Mesendoderm (in vitro differentiated cells): Measurements from ENCODE around the gene TASP1.

Experiments used
- DNase-seq: peaks from one replicate; pipeline ENCODE4 v3.0.0; 2013
- H2AK5ac ChIP-seq: 2 replicates; pipeline ENCODE4 v1.6.1; 2013; ENCODE audit warnings: low read length, inconsistent platforms
- H2BK120ac ChIP-seq: 2 replicates; pipeline ENCODE4 v1.6.1; 2013; ENCODE audit warnings: low read depth, mild to moderate bottlenecking, low read length, moderate library complexity, mixed read lengths
- H2BK15ac ChIP-seq: replicated peaks from 2 replicates; pipeline ENCODE4 v1.6.1; 2013; ENCODE audit warnings: low read depth, mild to moderate bottlenecking, moderate library complexity
- H2BK5ac ChIP-seq: 2 replicates; pipeline ENCODE4 v1.6.1; 2013; ENCODE audit warnings: low read length, inconsistent platforms
- H3K18ac ChIP-seq: 2 replicates; pipeline ENCODE4 v1.6.1; 2013; ENCODE audit warnings: mild to moderate bottlenecking, low read length, mixed read lengths
- H3K23ac ChIP-seq: one replicate; pipeline ENCODE4 v1.6.1; 2013; ENCODE audit warnings: low read length
- H3K27ac ChIP-seq: 2 replicates; pipeline ENCODE4 v1.5.1; 2013; ENCODE audit warnings: low read depth, mild to moderate bottlenecking, inconsistent platforms, low read length, moderate library complexity
- H3K27me3 ChIP-seq: 2 replicates; pipeline ENCODE4 v1.6.1; 2013; ENCODE audit warnings: low read length, control low read depth, mild to moderate bottlenecking, inconsistent platforms; ENCODE audit not compliant: insufficient read depth, poor library complexity
- H3K36me3 ChIP-seq: 2 replicates; pipeline ENCODE4 v1.6.1; 2013; ENCODE audit warnings: low read length, inconsistent platforms; ENCODE audit not compliant: control insufficient read depth, insufficient read depth
- H3K4ac ChIP-seq: one replicate; pipeline ENCODE4 v1.6.1; 2013; ENCODE audit warnings: low read depth, mild to moderate bottlenecking, low read length, moderate library complexity
- H3K4me1 ChIP-seq: 2 replicates; pipeline ENCODE4 v1.6.1; 2013; ENCODE audit warnings: low read depth, low read length, inconsistent platforms; ENCODE audit not compliant: control insufficient read depth
- H3K4me2 ChIP-seq: 2 replicates; pipeline ENCODE4 v1.6.1; 2013; ENCODE audit warnings: low read length
- H3K4me3 ChIP-seq: 2 replicates; pipeline ENCODE4 v1.5.1; 2013; ENCODE audit warnings: mild to moderate bottlenecking, low read length
- H3K56ac ChIP-seq: one replicate; pipeline ENCODE4 v1.6.1; 2013; ENCODE audit warnings: low read length
- H3K79me1 ChIP-seq: 2 replicates; pipeline ENCODE4 v1.6.1; 2013; ENCODE audit warnings: low read length, inconsistent platforms
- H3K79me2 ChIP-seq: 2 replicates; pipeline ENCODE4 v1.6.1; 2013; ENCODE audit warnings: mild to moderate bottlenecking, low read length; ENCODE audit not compliant: control insufficient read depth, insufficient read depth
- H3K9ac ChIP-seq: 2 replicates; pipeline ENCODE4 v1.6.1; 2013; ENCODE audit warnings: low read length, inconsistent platforms
- H4K5ac ChIP-seq: one replicate; pipeline ENCODE4 v1.6.1; 2013; ENCODE audit warnings: low read length
- H4K8ac ChIP-seq: one replicate; pipeline ENCODE4 v1.6.1; 2013; ENCODE audit warnings: low read depth, mild to moderate bottlenecking, control low read depth, low read length, moderate library complexity
- WGBS: extraction: QIAGEN DNeasy Blood & Tissue Kit; methylation state at CpG from one replicate; pipeline ENCODE4 v1.1.7; 2013; ENCODE audit warnings: low lambda C conversion rate, missing lambda C conversion rate; ENCODE audit not compliant: insufficient coverage; ENCODE audit errors: extremely low coverage; 5-methylcytosine and 5-hydroxymethylcytosine counted together

The TASP1 gene

DNA sequence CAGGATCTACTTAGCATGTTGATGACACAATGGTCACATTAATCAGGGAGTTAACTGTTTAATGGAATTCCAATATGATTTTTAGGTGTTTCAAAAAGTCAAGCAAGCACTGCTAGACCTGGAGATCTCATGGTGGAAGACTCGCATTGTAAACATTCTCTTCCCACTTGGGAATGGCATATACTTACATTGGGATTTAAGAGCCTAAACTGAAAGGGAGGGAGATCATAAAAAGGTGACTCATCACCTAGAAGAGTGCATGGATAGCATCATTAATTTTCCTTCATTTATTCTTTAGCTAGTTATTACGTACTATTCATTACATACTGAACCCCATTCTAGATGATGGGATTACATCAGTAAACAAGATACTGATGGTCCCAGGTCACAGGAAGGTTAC is 185.4 kb downstream of the TASP1 start:
- Histone ChIP-seq H3K9ac (no peak overlapping the region), H3K18ac (no peak overlapping the region), H4K8ac (no peak overlapping the region), H3K4me2 (no peak overlapping the region), H2BK15ac (no peak overlapping the region), H3K4me3 (no peak overlapping the region), H2AK5ac (no peak overlapping the region), H3K23ac (no peak overlapping the region), H2BK5ac (no peak overlapping the region), H4K5ac (no peak overlapping the region), H3K4me1 (peaks cover 4% of the 10 kb centered on the region), H3K79me1 (no peaks in the 10 kb centered on the region), H3K4ac (no peak overlapping the region), H3K56ac (no peak overlapping the region), H3K36me3 (no peaks in the 10 kb centered on the region), H3K27ac (no peak overlapping the region), H3K79me2 (no peaks in the 10 kb centered on the region), H3K27me3 (no peaks in the 10 kb centered on the region), H2BK120ac (no peak overlapping the region)
- WGBS: no CpG with 5 or more reads among the region's 2 CpGs
- no peak for DNase-seq

DNA sequence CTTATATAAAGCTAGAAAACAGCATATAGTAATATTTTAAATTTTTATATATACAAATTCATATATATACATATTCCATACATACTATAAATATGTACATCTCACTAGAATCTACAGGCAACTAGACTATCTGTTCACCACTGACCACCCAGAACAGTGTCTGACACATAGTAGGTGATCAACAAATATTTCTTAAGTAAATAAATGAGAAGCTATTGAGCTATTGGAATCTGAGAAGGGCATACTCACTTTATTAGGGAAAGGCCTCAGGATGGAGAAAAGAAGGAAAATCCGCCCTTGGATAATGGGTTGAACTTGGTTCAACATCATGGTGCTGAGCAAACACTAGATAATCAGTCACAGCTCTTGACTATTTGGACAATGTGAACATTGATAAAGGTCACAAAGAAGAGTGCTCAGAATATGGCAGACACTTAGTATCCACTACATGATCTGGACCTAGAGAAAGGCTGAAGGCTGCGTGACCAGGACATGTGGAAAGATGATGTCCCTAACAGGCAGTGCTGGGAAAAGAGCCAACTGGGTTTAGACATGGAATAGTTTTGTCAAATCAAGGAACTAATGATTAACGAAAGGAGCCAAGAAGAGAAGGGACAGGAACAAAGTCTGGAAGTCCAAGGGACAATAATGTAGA is 186.1 kb downstream of the TASP1 start:
- Histone ChIP-seq H4K5ac (no peak overlapping the region), H2BK120ac (no peak overlapping the region), H3K79me2 (no peaks in the 10 kb centered on the region), H3K27me3 (no peaks in the 10 kb centered on the region), H3K18ac (no peak overlapping the region), H3K4me3 (no peak overlapping the region), H3K23ac (no peak overlapping the region), H4K8ac (no peak overlapping the region), H2AK5ac (no peak overlapping the region), H2BK15ac (no peak overlapping the region), H3K27ac (no peak overlapping the region), H3K79me1 (no peaks in the 10 kb centered on the region), H3K4ac (no peak overlapping the region), H3K4me1 (peaks cover 4% of the 10 kb centered on the region), H3K36me3 (no peaks in the 10 kb centered on the region), H3K56ac (no peak overlapping the region), H3K9ac (no peak overlapping the region), H3K4me2 (no peak overlapping the region), H2BK5ac (no peak overlapping the region)
- DNase-seq: no peak
- no CpG with 5 or more reads among the region's 3 CpGs for WGBS

DNA sequence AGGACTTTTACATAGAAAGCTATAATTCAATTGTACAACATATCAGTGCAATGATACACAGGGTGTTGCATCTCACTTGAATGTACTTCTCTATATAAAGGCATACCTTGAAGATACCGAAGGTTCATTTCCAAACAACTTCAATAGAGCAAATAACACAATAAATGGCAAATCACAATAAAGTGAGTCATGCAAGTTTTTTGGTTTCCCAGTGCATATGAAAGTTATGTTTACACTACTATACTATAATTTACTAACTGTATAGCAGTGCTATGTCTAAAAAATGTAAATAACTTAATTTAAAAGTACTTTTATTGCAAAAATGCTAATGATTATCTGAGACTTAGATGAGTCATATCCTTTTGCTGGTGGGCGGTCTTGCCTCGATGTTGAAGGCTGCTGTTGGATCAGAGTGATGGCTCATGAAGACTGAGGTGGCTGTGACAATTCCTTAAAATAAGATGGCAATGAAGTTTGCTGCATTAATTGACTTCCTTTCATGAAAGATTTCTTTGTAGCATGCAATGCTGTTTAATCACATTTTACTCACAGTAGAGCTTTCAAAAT is 188.8 kb downstream of the TASP1 start:
- peaks cover 4% of the 10 kb centered on the region for H3K4me1 ChIP-seq
- H3K79me2 ChIP-seq: no peaks in the 10 kb centered on the region
- no peak overlapping the region for H2AK5ac ChIP-seq
- no peaks in the 10 kb centered on the region for H3K36me3 ChIP-seq
- no peak overlapping the region for H4K5ac ChIP-seq
- H3K56ac ChIP-seq: no peak overlapping the region
- H3K9ac ChIP-seq: no peak overlapping the region
- no peaks in the 10 kb centered on the region for H3K27me3 ChIP-seq
- H3K23ac ChIP-seq: no peak overlapping the region
- H4K8ac ChIP-seq: no peak overlapping the region
- H3K4me3 ChIP-seq: no peak overlapping the region
- no peak overlapping the region for H2BK5ac ChIP-seq
- H3K79me1 ChIP-seq: no peaks in the 10 kb centered on the region
- H2BK15ac ChIP-seq: no peak overlapping the region
- no peak overlapping the region for H3K4me2 ChIP-seq
- WGBS: no CpG with 5 or more reads among the region's 3 CpGs
- H3K18ac ChIP-seq: no peak overlapping the region
- H3K4ac ChIP-seq: no peak overlapping the region
- DNase-seq: no peak
- H2BK120ac ChIP-seq: no peak overlapping the region
- H3K27ac ChIP-seq: no peak overlapping the region

DNA sequence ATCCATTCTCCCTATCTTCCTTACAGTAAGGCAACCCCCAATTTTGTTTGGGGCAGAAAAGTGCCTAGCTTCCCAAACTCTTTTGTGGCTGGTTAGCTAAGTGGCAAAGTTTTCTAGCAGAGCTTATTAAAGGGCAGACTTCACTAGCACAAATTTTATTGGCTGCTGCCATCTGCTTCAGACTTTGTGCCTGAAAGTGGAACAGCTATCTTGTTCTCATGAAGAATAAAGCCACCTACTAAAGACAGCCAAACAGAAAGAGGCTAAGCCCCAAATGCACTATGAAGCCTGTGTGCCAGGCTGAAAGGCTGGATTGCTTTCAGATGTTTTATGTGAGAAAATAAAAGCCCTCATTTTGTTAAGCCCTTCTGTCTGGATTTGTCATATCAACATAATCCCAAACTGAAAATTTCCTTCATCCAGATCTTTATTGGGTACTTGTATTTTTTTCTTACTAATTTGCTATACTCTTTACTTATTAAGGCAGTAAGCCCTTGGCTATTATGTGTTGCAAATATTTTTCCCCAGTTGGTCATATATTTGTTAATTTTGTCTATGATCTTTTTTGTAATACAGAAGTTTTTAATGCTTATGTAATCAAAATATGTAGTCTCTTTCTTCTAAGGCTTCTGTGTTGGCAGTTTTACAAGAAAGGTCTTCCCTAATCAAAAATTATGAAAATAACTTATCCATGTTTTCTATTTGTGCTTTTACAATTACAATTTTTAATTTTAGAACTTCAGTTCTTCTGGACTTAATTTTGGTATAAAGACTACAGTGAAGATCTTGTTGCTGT is 191.1 kb downstream of the TASP1 start:
- no peak overlapping the region for H3K23ac ChIP-seq
- H4K5ac ChIP-seq: no peak overlapping the region
- no peak overlapping the region for H3K56ac ChIP-seq
- no peak overlapping the region for H2BK15ac ChIP-seq
- no peak overlapping the region for H2AK5ac ChIP-seq
- H4K8ac ChIP-seq: no peak overlapping the region
- no peak overlapping the region for H3K4me2 ChIP-seq
- H3K4me3 ChIP-seq: no peak overlapping the region
- no peak overlapping the region for H3K18ac ChIP-seq
- H3K36me3 ChIP-seq: no peaks in the 10 kb centered on the region
- H3K79me2 ChIP-seq: no peaks in the 10 kb centered on the region
- no peaks in the 10 kb centered on the region for H3K4me1 ChIP-seq
- no peak overlapping the region for H3K9ac ChIP-seq
- no peak for DNase-seq
- no peaks in the 10 kb centered on the region for H3K79me1 ChIP-seq
- no peak overlapping the region for H3K4ac ChIP-seq
- no peak overlapping the region for H2BK120ac ChIP-seq
- H3K27ac ChIP-seq: no peak overlapping the region
- H3K27me3 ChIP-seq: no peaks in the 10 kb centered on the region
- H2BK5ac ChIP-seq: no peak overlapping the region

DNA sequence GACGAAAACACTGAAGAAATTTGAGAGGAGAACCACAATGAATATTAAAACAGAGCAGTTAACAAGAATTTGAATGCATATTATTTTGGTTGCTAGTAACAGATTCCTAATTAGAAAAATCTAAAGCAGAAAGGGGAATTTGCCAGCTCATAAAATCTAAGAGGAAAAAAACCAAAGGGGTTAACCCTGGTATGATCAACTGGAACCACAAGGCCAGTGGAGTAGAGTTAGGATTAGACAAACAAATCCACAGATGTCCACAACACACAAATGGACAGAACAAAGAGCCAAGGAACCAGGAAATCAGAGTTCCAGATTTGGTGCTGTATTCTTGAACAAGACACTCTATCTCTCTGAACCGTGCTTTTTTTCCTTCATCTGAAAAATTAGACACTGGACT is 195.0 kb downstream of the TASP1 start:
- no peak overlapping the region for H2BK15ac ChIP-seq
- no peaks in the 10 kb centered on the region for H3K27me3 ChIP-seq
- H3K56ac ChIP-seq: no peak overlapping the region
- H3K4me3 ChIP-seq: no peak overlapping the region
- no peak overlapping the region for H3K4me2 ChIP-seq
- H3K27ac ChIP-seq: no peak overlapping the region
- no peaks in the 10 kb centered on the region for H3K79me2 ChIP-seq
- DNase-seq: no peak
- H3K79me1 ChIP-seq: no peaks in the 10 kb centered on the region
- no peak overlapping the region for H3K18ac ChIP-seq
- no CpG with 5 or more reads among the region's 2 CpGs for WGBS
- no peak overlapping the region for H2AK5ac ChIP-seq
- no peak overlapping the region for H3K4ac ChIP-seq
- H3K9ac ChIP-seq: no peak overlapping the region
- H3K4me1 ChIP-seq: peaks cover 8% of the 10 kb centered on the region
- H4K8ac ChIP-seq: no peak overlapping the region
- no peak overlapping the region for H4K5ac ChIP-seq
- H2BK5ac ChIP-seq: no peak overlapping the region
- no peak overlapping the region for H2BK120ac ChIP-seq
- H3K23ac ChIP-seq: no peak overlapping the region
- no peaks in the 10 kb centered on the region for H3K36me3 ChIP-seq
